Body of pancreas (tissue), 4 donors: ENCODE measurements around the gene PAM16.

Experiments used
- CTCF ChIP-seq, 7 experiments: fragments of 450-650 bp in 4 of 7; fragments of 200-600 bp in 3 of 7; sonication (generic) in 3 of 7; IDR thresholded peaks; one replicate each; pipeline ENCODE4 v1.5.1; 2016 to 2019; ENCODE audit warnings: antibody characterized with exemption in 7 of 7
- POLR2A ChIP-seq, 3 donors: fragments of 450-650 bp; IDR thresholded peaks; one replicate each; pipeline ENCODE4 v1.6.1; 2016; ENCODE audit warnings: antibody characterized with exemption in 3 of 3, mild to moderate bottlenecking in 2 of 3

GRCh38 chr16:4320571-4321137 is 30.5 kb downstream of the PAM16 start:
- TF ChIP-seq CTCF (IDR thresholded peaks at IDR 0.05): no peak
- TF ChIP-seq POLR2A (IDR thresholded peaks at IDR 0.05): no peak
